GM19351 (cell line): ENCODE data around the gene ZC3H7A.
"Not testable (repeated sequence)": the region's sequence is repeated elsewhere in the genome, so short reads cannot be mapped to it uniquely, and the experiment has no call there.

Experiments used
- ATAC-seq: cut with Tn5 transposase; IDR thresholded peaks from one replicate; pipeline ENCODE4 v1.9.1; 2021; ENCODE audit warnings: mild to moderate bottlenecking, moderate library complexity; ENCODE audit not compliant: unreplicated experiment

The ZC3H7A gene, protein sequence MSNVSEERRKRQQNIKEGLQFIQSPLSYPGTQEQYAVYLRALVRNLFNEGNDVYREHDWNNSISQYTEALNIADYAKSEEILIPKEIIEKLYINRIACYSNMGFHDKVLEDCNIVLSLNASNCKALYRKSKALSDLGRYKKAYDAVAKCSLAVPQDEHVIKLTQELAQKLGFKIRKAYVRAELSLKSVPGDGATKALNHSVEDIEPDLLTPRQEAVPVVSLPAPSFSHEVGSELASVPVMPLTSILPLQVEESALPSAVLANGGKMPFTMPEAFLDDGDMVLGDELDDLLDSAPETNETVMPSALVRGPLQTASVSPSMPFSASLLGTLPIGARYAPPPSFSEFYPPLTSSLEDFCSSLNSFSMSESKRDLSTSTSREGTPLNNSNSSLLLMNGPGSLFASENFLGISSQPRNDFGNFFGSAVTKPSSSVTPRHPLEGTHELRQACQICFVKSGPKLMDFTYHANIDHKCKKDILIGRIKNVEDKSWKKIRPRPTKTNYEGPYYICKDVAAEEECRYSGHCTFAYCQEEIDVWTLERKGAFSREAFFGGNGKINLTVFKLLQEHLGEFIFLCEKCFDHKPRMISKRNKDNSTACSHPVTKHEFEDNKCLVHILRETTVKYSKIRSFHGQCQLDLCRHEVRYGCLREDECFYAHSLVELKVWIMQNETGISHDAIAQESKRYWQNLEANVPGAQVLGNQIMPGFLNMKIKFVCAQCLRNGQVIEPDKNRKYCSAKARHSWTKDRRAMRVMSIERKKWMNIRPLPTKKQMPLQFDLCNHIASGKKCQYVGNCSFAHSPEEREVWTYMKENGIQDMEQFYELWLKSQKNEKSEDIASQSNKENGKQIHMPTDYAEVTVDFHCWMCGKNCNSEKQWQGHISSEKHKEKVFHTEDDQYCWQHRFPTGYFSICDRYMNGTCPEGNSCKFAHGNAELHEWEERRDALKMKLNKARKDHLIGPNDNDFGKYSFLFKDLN

GRCh38 chr16:11797166-11797956 is at the start of gene ZC3H7A:
Gene ZC3H7A (minus strand): TSS chr16:11797258. CDS start chr16:11782354, 14,904 bp downstream.
- peak; percentile 87 for ATAC-seq

- ATAC-seq, result no peak
These were observed 47.4 kb upstream of the ZC3H7A start for GRCh38 chr16:11844499-11844898.

DNA sequence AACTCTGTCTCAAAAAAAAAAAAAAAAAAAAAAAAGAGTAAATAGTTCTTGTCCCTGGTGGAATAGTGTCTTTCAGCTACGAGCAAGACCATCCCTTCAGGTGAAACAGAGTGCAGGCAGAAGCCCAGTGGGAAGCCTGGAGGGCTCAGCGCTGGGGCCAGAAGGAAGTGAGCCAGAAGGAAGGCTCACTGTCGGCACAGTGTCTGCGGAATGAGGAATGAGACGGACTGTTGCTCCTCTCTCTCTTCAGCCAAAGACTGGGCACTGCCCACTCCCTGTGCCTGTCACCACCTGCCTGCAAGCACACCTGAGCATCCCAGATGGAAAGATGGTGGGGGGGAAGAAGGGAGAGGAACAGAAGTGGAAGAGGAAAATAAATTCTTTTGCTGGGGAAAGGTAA is 46.8 kb upstream of the ZC3H7A start:
- ATAC-seq, result no peak

DNA sequence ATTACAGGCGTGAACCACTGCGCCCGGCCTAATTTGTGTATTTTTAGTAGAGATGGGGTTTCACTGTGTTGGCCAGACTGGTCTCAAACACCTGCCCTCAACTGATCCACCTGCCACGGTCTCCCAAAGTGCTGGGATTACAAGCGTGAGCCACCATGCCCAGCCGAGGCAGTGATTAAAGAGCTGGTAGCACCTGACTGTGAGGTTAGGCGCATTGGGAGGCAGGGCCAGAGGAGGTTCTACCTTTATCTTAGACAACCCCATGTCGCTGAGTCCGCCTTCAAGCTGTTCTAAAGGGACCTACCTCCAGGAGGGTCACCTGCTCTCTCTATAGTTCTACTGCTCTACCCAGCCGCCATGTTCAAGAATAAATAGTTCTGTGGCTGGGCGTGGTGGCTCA is 46.1 kb upstream of the ZC3H7A start:
- ATAC-seq, result no peak

- ATAC-seq, result no peak
These were observed 44.0 kb upstream of the ZC3H7A start for GRCh38 chr16:11841026-11841425.

GRCh38 chr16:11836650-11837244 is 39.7 kb upstream of the ZC3H7A start:
- ATAC-seq, result no peak

- ATAC-seq, result no peak
These were observed 39.0 kb upstream of the ZC3H7A start for GRCh38 chr16:11835891-11836649.

GRCh38 chr16:11835309-11835708 is 38.3 kb upstream of the ZC3H7A start:
- ATAC-seq, result no peak

- no peak for ATAC-seq
These were observed 37.1 kb upstream of the ZC3H7A start for GRCh38 chr16:11833951-11834695.

DNA sequence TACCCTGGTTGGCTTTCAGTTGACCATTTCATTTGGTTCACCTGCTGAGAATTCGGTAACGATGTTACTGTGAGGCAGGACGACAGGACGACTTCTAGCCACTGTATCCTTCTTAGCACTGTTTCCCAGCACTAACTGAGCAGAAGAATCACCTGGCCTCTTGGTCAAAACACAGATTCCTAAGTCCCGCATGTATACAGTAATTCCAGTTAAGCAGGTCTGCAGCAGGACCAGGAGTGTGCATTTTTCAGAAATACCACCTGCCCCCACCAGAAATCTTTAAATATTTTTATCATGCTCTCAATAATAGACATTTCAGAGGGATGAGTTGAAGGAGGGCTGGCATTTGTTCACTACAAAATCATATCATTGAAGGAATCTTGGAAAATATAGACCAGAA is 31.6 kb upstream of the ZC3H7A start:
- no peak for ATAC-seq

- ATAC-seq, result not testable (repeated sequence)
These were observed 28.6 kb upstream of the ZC3H7A start for GRCh38 chr16:11825520-11826165.

- no peak for ATAC-seq
These were observed 27.3 kb upstream of the ZC3H7A start for GRCh38 chr16:11824362-11824761.

DNA sequence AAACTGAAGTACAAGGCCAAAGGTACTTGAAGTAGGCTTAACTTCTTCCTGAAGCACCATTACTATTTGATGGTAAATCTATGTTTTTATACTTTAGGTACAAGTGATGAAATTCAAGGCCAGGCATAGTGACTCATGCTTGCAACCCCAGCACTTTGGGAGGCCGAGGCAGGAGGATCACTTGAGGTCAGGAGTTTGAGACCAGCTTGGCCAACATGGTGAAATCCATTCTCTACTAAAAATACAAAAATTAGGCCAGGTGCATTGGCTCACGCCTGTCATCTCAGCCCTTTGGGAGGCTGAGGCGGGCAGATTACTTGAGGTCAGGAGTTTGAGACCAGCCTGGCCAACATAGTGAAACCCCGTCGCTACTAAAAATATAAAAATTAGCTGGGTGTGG is 26.6 kb upstream of the ZC3H7A start:
- not testable (repeated sequence) for ATAC-seq

DNA sequence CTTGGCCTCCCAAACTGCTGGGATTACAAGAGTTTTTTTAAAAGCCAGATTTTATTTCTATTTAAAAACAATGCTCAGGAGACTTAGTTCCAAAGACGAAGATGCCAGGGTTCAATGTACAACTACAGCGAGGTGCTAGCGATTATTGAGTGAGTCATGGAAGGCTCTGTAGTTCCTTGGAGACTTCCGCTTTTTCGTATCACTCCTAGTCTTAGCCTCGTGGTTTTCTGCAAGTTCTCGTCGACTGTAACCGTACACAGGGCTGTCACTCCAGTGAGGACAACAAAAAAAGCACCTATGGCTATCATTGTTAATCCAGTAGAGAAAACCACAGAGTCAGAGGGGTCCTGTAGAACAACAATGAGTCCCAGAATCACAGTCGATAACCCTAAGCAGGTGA is 22.7 kb upstream of the ZC3H7A start:
- no peak for ATAC-seq

- not testable (repeated sequence) for ATAC-seq
These were observed 21.9 kb upstream of the ZC3H7A start for GRCh38 chr16:11818970-11819369.

- ATAC-seq, result no peak
These were observed 19.1 kb upstream of the ZC3H7A start for GRCh38 chr16:11816123-11816522.

- ATAC-seq, result not testable (repeated sequence)
These were observed 17.7 kb upstream of the ZC3H7A start for GRCh38 chr16:11814800-11815199.

GRCh38 chr16:11806721-11807120 is 9.7 kb upstream of the ZC3H7A start:
- ATAC-seq, result no peak

- no peak for ATAC-seq
These were observed 8.5 kb upstream of the ZC3H7A start for GRCh38 chr16:11805556-11805955.
